MCF 10A (cell line): ENCODE data around the gene RECK. TPM values are rescaled to one million over a fixed set of nuclear protein-coding genes. Genes with fewer than 3 reads are reported as not detected.
A peak's percentile ranks its signal among the peaks of the same experiment; 100 is the strongest.

ENCODE experiments used
- BruUV-seq: library from RNA; stranded (reverse); fragments of 400-500 nt; replicated peaks from 2 replicates; lab custom pipeline; 2021; lab: Mats Ljungman, UMichigan
- CTCF ChIA-PET: fragments of 300-600 bp; sonication (Branson Sonifier 250); formaldehyde crosslinking; extraction: SDS; loops from one replicate; lab custom pipeline; 2021; ENCODE audit warnings: antibody characterized with exemption, inconsistent platforms; lab: Yijun Ruan, JAX
- POLR2A ChIA-PET: fragments of 300-600, 350-650 bp; sonication (Branson Sonifier 250); formaldehyde crosslinking; extraction: SDS; loops from one replicate; lab custom pipeline; 2020; ENCODE audit warnings: antibody characterized with exemption, inconsistent platforms; lab: Yijun Ruan, JAX
- DNase-seq: peaks from one replicate; pipeline ENCODE4 v3.0.0-alpha.2; 2018; ENCODE audit not compliant: unreplicated experiment
- H3K27ac Mint-ChIP-seq: one replicate; pipeline ENCODE4 v1.8.0; 2022; ENCODE audit warnings: mild to moderate bottlenecking, low read depth, mixed read lengths; ENCODE audit not compliant: unreplicated experiment
- H3K27me3 Mint-ChIP-seq: one replicate; pipeline ENCODE4 v1.8.0; 2022; ENCODE audit warnings: mixed read lengths; ENCODE audit not compliant: insufficient read depth, unreplicated experiment
- H3K36me3 Mint-ChIP-seq: one replicate; pipeline ENCODE4 v1.8.0; 2022; ENCODE audit warnings: mild to moderate bottlenecking, moderate library complexity, mixed read lengths; ENCODE audit not compliant: insufficient read depth, unreplicated experiment
- H3K4me1 Mint-ChIP-seq: one replicate; pipeline ENCODE4 v1.8.0; 2022; ENCODE audit warnings: mixed read lengths; ENCODE audit not compliant: insufficient read depth, unreplicated experiment
- H3K4me3 Mint-ChIP-seq: one replicate; pipeline ENCODE4 v1.8.0; 2022; ENCODE audit warnings: mild to moderate bottlenecking, moderate library complexity, mixed read lengths; ENCODE audit not compliant: unreplicated experiment
- H3K9me3 Mint-ChIP-seq: one replicate; pipeline ENCODE4 v1.8.0; 2022; ENCODE audit warnings: mixed read lengths; ENCODE audit not compliant: unreplicated experiment
- CTCF ChIP-seq: fragments of 200-600 bp; IDR thresholded peaks from one replicate; pipeline ENCODE4 v1.8.0; 2022; ENCODE audit warnings: antibody characterized with exemption, mild to moderate bottlenecking; ENCODE audit not compliant: unreplicated experiment
- intact Hi-C: fragments of 100-400 bp; cut with micrococcal nuclease; formaldehyde crosslinking; loops from 2 replicates; pipeline ENCODE4 v1.14.1; 2022
- total RNA-seq: library from RNA; stranded (reverse); gene quantifications from 2 replicates; pipeline ENCODE4 v1.2.3, GENCODE V29; 2022

RECK gene
- total RNA-seq, 1 experiment from 2014 or later, result 3.7 TPM

GRCh38 chr9:36148311-36149051 lies 111.8 kb downstream of the RECK start:
- POLR2A ChIA-PET, result interaction anchor here (0.7 to 3.5 kb wide), 3 partner anchors 14 to 71 kb away, joined by 3 to 15 read pairs (median 3); partner anchors contain the start of gene CLTA
- peaks cover 23% of the 10 kb centered on the region for H3K27me3 Mint-ChIP-seq
- no peak for TF ChIP-seq CTCF
- DNase-seq, result peak; percentile 98
- no peaks in the 10 kb centered on the region for H3K4me1 Mint-ChIP-seq
- H3K4me3 Mint-ChIP-seq, result no peak overlapping the region
- H3K27ac Mint-ChIP-seq, result no peak overlapping the region
- H3K36me3 Mint-ChIP-seq, result no peaks in the 10 kb centered on the region
- CTCF ChIA-PET, result interaction anchor here (0.8 to 2.9 kb wide), 8 partner anchors 10 to 141 kb away, joined by 3 to 20 read pairs (median 4); no protein-coding TSS in a partner anchor
- BruUV-seq, result no TSS peak
- intact Hi-C loops, result no loop called here
- peaks cover 11% of the 10 kb centered on the region for H3K9me3 Mint-ChIP-seq

DNA sequence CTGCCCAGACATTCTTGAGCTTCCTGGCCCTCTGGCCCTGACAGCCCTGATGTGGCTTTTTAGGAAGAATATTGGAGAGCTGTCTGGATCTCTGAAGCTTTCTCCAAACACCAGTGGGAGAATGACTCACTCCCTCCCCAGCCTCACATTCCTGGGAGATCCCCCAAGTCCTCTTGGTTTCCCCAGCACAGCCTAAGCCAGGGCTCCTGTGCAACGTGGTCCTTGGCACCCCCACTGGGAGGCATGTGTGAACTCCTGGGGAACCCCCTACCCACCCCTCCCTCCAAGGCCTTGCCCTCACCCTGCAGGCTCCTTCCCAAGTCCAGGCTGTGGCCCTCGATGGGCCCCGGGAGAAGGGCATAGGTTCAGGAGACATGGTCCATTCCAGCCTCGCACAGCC lies 112.5 kb downstream of the RECK start:
- Mint-ChIP-seq H3K27me3 (peaks cover 22% of the 10 kb centered on the region), H3K4me1 (no peaks in the 10 kb centered on the region), H3K4me3 (no peak overlapping the region), H3K9me3 (peaks cover 11% of the 10 kb centered on the region), H3K36me3 (no peaks in the 10 kb centered on the region), H3K27ac (no peak overlapping the region)
- ChIA-PET POLR2A (interaction anchor here (0.8 to 3.5 kb wide), 2 partner anchors 14 to 41 kb away, joined by 3 to 15 read pairs; partner anchors contain the start of gene CLTA), CTCF (interaction anchor here (0.8 to 2.9 kb wide), 7 partner anchors 10 to 141 kb away, joined by 3 to 20 read pairs (median 5); no protein-coding TSS in a partner anchor)
- no TSS peak for BruUV-seq
- intact Hi-C loops, result no loop called here
- no peak for TF ChIP-seq CTCF
- peak; percentile 69 for DNase-seq

DNA sequence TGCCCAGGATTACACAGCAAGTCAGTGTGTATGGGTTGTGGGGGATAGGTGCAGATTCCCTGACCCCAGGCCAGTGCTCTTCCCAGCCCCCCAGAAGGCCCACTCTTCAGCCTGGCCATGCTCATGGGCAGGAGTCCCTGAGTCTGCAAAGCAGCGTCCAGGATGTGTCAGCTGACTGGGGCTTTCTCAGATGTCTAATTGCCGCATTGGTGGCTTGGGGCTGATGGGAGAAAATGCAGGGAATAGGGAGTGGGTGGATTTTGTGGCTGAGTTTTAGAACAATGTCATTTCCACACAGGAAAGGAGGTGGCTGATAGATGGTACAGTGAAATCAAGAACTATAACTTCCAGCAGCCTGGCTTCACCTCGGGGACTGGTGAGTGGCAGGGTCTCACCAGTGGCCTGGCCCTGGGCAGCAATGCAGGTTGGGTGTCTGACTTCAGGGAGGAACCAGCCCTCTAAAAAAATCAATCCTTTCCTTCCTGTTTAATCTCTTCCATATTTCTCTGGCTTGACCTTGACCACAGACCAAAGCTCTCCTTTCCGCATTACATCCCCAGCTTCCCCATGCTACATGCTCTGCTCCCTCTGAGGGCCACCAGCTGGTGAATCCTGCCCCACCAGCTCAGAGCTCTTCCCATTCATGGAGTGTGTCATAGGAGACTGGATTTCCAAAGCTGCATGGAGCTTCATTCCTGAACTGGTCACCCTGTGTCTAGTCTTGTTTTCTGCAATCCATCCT lies 114.0 kb downstream of the RECK start:
- POLR2A ChIA-PET, result interaction anchor here (3.5 kb wide), 1 partner anchor 40 kb away, joined by 15 read pairs; the partner anchor contains the start of gene CLTA
- TF ChIP-seq CTCF, result no peak
- Mint-ChIP-seq H3K4me1 (no peaks in the 10 kb centered on the region), H3K36me3 (no peaks in the 10 kb centered on the region), H3K9me3 (peaks cover 4% of the 10 kb centered on the region), H3K27me3 (peaks cover 7% of the 10 kb centered on the region), H3K4me3 (no peak overlapping the region), H3K27ac (no peak overlapping the region)
- BruUV-seq, result no TSS peak
- no peak for DNase-seq
- CTCF ChIA-PET, result interaction anchor here (1.0 kb wide), 2 partner anchors 16 to 49 kb away, joined by 3 to 7 read pairs; no protein-coding TSS in a partner anchor
- intact Hi-C loops, result no loop called here
